K562 (cell line): ENCODE measurements around the gene RHOF. TPM values are rescaled to one million over a fixed set of nuclear protein-coding genes. Genes with fewer than 3 reads are reported as not detected.
A peak's percentile ranks its signal among the peaks of the same experiment; 100 is the strongest.

ENCODE experiments used
- GABPB2 ChIP-seq: fragments of 250-450 bp; sonication (Bioruptor Pico); conservative IDR thresholded peaks from 2 replicates; pipeline ENCODE4 v1.5.1; 2021; ENCODE audit warnings: mild to moderate bottlenecking
- KLF1 ChIP-seq: fragments of 450-650 bp; IDR thresholded peaks from 2 replicates; pipeline ENCODE4 v1.6.1; 2016; ENCODE audit warnings: missing genetic modification characterization, missing compliant biosample characterization
- LEF1 ChIP-seq: fragments of 450-650 bp; IDR thresholded peaks from 2 replicates; pipeline ENCODE4 v1.6.1; 2016; ENCODE audit warnings: mild to moderate bottlenecking
- MAFK ChIP-seq: IDR thresholded peaks from 2 replicates; pipeline ENCODE4 v1.6.1; 2011; ENCODE audit warnings: low read length, improper control_type of control experiment
- NCOA6 ChIP-seq: fragments of 450-650 bp; IDR thresholded peaks from 2 replicates; pipeline ENCODE4 v1.6.1; 2017; ENCODE audit warnings: mild to moderate bottlenecking
- NFYB ChIP-seq: IDR thresholded peaks from 2 replicates; pipeline ENCODE4 v1.6.1; 2011; ENCODE audit warnings: mild to moderate bottlenecking, moderate library complexity; ENCODE audit not compliant: insufficient read length; ENCODE audit errors: extremely low read depth
- TAF1 ChIP-seq: IDR thresholded peaks from 2 replicates; pipeline ENCODE4 v1.6.1; 2011; ENCODE audit warnings: mild to moderate bottlenecking, low read length, moderate library complexity; ENCODE audit not compliant: insufficient read depth, control insufficient read depth, severe bottlenecking; ENCODE audit errors: extremely low read depth
- ZSCAN32 ChIP-seq: fragments of 450-650 bp; formaldehyde crosslinking; IDR thresholded peaks from 2 replicates; pipeline ENCODE4 v1.4.0; 2020; ENCODE audit warnings: mild to moderate bottlenecking, moderate library complexity
- polyA plus RNA-seq, 8 experiments: library from polyadenylated mRNA; depleted of rRNA in 4 of 8; stranded (reverse) in 5 of 8; unstranded in 3 of 8; fragments of >200 nt; fragmentation: Nextera tagmentation in 2 of 8; fragmentation: Illumina TruSeq in 1 of 8; extraction: Ambion mirVana in 2 of 8; extraction: Trizol in 1 of 8; gene quantifications; 2 replicates each; pipeline versions ENCODE4 v1.2.1 to v1.2.3, GENCODE V29; 2011 to 2014; ENCODE audit warnings: inconsistent platforms in 1 of 8, missing spikeins in 1 of 8
- total RNA-seq, 7 experiments: library from RNA; depleted of rRNA in 6 of 7; stranded (reverse); fragments of >200 nt in 6 of 7; fragmentation: Illumina TruSeq in 2 of 7; extraction: Trizol in 2 of 7; gene quantifications; 2 replicates each; pipeline versions ENCODE4 v1.2.1 to v1.2.3, GENCODE V29; 2011 to 2021; ENCODE audit warnings: low replicate concordance in 1 of 7
- TF ChIP-seq, protein P1 (sequence below): fragments of 450-650 bp; formaldehyde crosslinking; IDR thresholded peaks from 2 replicates; pipeline ENCODE4 v1.4.0; 2022; ENCODE audit warnings: missing genetic modification characterization
- TF ChIP-seq, protein P2 (sequence below): fragments of 450-650 bp; formaldehyde crosslinking; IDR thresholded peaks from 2 replicates; pipeline ENCODE4 v1.4.0; 2020; ENCODE audit warnings: mild to moderate bottlenecking, mixed read lengths
- TF ChIP-seq, protein P3 (sequence below): fragments of 450-650 bp; formaldehyde crosslinking; IDR thresholded peaks from 2 replicates; pipeline ENCODE4 v1.4.0; 2022; ENCODE audit warnings: mild to moderate bottlenecking, moderate library complexity
- TF ChIP-seq, protein P4 (sequence below): fragments of 150-350 bp; conservative IDR thresholded peaks from 2 replicates; pipeline ENCODE4 v1.6.1; 2014; ENCODE audit warnings: low read length
- TF ChIP-seq, protein P5 (sequence below): sonication (generic); formaldehyde crosslinking; IDR thresholded peaks from 2 replicates; pipeline ENCODE4 v1.8.0; 2022; ENCODE audit warnings: mild to moderate bottlenecking, missing genetic modification reagents
- TF ChIP-seq, protein P6 (sequence below): sonication (generic); formaldehyde crosslinking; IDR thresholded peaks from 2 replicates; pipeline ENCODE4 v1.8.1; 2023; ENCODE audit warnings: mild to moderate bottlenecking, missing genetic modification reagents

The RHOF gene
- total and polyA plus RNA-seq, 9 of the 15 experiments (the other 6 are each of a cell fraction or from before 2014, with no cell fraction given): 0.13 to 10.1 (median 4.0) TPM

DNA sequence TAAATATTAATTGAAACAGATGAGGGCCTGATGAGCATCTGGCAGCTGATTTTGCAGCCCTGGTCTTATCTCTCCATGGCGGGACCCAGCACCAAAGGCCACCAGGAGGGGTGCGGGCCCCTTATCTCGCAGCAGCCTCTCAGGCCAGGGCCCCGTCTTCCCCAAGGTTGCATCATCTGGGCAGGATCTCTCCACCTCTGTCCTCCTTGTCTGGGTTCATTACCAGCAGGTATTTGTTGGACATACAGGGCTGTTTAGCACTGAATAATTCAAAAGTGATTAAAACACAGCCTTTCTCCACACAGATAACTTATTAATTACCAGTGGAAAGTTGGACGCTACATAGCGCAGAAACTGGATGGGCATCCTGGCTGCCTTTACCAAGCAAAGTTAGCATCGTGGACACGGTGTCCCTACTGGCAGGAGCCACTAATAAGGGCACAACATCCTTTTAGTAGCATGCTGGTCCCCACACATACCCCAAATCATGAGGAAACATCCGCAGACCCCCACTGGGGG is 55.1 kb downstream of the RHOF start (continued):
- no peak for TF ChIP-seq GABPB2 (CRISPR knock-in tag)
- 0 out of 2 replicates have a peak, but pooled peaks have one; percentile 34 for TF ChIP-seq KLF1 (tag)
- TF ChIP-seq, protein P1, sequence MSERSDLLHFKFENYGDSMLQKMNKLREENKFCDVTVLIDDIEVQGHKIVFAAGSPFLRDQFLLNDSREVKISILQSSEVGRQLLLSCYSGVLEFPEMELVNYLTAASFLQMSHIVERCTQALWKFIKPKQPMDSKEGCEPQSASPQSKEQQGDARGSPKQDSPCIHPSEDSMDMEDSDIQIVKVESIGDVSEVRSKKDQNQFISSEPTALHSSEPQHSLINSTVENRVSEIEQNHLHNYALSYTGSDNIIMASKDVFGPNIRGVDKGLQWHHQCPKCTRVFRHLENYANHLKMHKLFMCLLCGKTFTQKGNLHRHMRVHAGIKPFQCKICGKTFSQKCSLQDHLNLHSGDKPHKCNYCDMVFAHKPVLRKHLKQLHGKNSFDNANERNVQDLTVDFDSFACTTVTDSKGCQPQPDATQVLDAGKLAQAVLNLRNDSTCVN (CRISPR knock-in tag): no peak
- no peak for TF ChIP-seq MAFK
- peak; percentile 83; the same call in 1 of the 2 replicates for TF ChIP-seq ZSCAN32
- no peak for TF ChIP-seq NFYB
- TF ChIP-seq, protein P2, sequence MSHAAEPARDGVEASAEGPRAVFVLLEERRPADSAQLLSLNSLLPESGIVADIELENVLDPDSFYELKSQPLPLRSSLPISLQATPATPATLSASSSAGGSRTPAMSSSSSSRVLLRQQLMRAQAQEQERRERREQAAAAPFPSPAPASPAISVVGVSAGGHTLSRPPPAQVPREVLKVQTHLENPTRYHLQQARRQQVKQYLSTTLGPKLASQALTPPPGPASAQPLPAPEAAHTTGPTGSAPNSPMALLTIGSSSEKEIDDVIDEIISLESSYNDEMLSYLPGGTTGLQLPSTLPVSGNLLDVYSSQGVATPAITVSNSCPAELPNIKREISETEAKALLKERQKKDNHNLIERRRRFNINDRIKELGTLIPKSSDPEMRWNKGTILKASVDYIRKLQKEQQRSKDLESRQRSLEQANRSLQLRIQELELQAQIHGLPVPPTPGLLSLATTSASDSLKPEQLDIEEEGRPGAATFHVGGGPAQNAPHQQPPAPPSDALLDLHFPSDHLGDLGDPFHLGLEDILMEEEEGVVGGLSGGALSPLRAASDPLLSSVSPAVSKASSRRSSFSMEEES (CRISPR knock-in tag): no peak
- TF ChIP-seq, protein P3, sequence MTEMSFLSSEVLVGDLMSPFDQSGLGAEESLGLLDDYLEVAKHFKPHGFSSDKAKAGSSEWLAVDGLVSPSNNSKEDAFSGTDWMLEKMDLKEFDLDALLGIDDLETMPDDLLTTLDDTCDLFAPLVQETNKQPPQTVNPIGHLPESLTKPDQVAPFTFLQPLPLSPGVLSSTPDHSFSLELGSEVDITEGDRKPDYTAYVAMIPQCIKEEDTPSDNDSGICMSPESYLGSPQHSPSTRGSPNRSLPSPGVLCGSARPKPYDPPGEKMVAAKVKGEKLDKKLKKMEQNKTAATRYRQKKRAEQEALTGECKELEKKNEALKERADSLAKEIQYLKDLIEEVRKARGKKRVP (CRISPR knock-in tag): peak; percentile 98
- no peak for TF ChIP-seq NCOA6
- TF ChIP-seq TAF1: peak; percentile 39
- TF ChIP-seq, protein P4, sequence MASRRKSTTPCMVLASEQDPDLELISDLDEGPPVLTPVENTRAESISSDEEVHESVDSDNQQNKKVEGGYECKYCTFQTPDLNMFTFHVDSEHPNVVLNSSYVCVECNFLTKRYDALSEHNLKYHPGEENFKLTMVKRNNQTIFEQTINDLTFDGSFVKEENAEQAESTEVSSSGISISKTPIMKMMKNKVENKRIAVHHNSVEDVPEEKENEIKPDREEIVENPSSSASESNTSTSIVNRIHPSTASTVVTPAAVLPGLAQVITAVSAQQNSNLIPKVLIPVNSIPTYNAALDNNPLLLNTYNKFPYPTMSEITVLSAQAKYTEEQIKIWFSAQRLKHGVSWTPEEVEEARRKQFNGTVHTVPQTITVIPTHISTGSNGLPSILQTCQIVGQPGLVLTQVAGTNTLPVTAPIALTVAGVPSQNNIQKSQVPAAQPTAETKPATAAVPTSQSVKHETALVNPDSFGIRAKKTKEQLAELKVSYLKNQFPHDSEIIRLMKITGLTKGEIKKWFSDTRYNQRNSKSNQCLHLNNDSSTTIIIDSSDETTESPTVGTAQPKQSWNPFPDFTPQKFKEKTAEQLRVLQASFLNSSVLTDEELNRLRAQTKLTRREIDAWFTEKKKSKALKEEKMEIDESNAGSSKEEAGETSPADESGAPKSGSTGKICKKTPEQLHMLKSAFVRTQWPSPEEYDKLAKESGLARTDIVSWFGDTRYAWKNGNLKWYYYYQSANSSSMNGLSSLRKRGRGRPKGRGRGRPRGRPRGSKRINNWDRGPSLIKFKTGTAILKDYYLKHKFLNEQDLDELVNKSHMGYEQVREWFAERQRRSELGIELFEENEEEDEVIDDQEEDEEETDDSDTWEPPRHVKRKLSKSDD: no peak
- TF ChIP-seq, protein P5, sequence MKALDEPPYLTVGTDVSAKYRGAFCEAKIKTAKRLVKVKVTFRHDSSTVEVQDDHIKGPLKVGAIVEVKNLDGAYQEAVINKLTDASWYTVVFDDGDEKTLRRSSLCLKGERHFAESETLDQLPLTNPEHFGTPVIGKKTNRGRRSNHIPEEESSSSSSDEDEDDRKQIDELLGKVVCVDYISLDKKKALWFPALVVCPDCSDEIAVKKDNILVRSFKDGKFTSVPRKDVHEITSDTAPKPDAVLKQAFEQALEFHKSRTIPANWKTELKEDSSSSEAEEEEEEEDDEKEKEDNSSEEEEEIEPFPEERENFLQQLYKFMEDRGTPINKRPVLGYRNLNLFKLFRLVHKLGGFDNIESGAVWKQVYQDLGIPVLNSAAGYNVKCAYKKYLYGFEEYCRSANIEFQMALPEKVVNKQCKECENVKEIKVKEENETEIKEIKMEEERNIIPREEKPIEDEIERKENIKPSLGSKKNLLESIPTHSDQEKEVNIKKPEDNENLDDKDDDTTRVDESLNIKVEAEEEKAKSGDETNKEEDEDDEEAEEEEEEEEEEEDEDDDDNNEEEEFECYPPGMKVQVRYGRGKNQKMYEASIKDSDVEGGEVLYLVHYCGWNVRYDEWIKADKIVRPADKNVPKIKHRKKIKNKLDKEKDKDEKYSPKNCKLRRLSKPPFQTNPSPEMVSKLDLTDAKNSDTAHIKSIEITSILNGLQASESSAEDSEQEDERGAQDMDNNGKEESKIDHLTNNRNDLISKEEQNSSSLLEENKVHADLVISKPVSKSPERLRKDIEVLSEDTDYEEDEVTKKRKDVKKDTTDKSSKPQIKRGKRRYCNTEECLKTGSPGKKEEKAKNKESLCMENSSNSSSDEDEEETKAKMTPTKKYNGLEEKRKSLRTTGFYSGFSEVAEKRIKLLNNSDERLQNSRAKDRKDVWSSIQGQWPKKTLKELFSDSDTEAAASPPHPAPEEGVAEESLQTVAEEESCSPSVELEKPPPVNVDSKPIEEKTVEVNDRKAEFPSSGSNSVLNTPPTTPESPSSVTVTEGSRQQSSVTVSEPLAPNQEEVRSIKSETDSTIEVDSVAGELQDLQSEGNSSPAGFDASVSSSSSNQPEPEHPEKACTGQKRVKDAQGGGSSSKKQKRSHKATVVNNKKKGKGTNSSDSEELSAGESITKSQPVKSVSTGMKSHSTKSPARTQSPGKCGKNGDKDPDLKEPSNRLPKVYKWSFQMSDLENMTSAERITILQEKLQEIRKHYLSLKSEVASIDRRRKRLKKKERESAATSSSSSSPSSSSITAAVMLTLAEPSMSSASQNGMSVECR (CRISPR knock-in tag): no peak
- TF ChIP-seq, protein P6, sequence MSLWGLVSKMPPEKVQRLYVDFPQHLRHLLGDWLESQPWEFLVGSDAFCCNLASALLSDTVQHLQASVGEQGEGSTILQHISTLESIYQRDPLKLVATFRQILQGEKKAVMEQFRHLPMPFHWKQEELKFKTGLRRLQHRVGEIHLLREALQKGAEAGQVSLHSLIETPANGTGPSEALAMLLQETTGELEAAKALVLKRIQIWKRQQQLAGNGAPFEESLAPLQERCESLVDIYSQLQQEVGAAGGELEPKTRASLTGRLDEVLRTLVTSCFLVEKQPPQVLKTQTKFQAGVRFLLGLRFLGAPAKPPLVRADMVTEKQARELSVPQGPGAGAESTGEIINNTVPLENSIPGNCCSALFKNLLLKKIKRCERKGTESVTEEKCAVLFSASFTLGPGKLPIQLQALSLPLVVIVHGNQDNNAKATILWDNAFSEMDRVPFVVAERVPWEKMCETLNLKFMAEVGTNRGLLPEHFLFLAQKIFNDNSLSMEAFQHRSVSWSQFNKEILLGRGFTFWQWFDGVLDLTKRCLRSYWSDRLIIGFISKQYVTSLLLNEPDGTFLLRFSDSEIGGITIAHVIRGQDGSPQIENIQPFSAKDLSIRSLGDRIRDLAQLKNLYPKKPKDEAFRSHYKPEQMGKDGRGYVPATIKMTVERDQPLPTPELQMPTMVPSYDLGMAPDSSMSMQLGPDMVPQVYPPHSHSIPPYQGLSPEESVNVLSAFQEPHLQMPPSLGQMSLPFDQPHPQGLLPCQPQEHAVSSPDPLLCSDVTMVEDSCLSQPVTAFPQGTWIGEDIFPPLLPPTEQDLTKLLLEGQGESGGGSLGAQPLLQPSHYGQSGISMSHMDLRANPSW (CRISPR knock-in tag): no peak
- TF ChIP-seq LEF1: peak; percentile 82
